ENCODE data around the gene EPHB1.
"Not testable (repeated sequence)": the region's sequence is repeated elsewhere in the genome, so short reads cannot be mapped to it uniquely, and the experiment has no call there.

EPHB1 gene

DNA sequence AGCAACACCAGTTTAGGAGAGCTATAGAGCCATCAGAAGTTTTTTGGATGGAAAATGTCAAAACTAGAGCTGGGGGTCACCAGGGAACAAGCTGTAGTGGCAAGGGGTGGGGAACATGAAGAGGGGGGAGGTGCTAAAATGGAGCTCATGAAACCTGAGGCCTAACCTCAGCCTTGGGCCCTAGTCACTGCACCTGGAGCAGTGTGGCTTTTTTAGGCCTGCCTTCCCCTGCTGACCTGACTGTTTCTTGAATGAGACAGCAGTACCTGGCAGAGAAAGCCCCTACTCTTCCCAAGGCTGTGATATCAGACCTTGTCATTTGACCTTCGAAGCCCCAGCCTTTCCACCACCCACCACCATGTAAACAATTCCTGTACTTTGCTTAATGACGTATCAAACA, 383.5 kb downstream of the EPHB1 start:
- DNase-seq: no peak

- DNase-seq: no peak
Observed at GRCh38 chr3:135181408-135181807, 386.3 kb downstream of the EPHB1 start.

DNA sequence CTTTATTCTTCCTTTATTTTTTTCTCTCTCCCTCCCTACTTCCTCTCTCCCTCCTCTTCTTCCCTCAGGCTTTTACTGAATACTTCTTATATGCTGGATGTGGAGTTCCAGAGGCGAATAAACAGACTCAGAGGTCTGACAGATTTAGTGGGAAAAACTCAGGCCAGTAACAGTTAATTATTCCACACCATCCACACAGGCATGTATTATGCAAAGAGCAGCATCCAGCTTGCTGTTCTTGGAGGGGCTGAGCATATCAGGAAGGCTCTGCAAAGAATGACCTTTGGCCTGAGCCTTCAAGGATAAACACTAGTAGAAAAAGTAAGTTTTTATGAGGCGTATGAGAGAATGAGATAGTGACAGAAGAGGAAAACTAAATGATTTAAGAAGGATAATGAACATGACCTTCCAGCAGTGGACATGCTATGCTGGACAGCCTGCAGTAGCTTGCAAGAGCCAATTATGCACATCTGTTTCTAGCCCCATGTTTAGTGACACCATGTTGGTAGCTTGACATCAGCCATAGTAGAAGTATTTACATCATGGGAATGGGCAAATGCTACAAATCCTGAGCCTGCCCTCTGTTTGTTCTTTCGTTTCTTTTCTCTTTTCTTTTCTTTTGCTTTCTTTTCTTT, 387.4 kb downstream of the EPHB1 start:
- no peak for DNase-seq

DNA sequence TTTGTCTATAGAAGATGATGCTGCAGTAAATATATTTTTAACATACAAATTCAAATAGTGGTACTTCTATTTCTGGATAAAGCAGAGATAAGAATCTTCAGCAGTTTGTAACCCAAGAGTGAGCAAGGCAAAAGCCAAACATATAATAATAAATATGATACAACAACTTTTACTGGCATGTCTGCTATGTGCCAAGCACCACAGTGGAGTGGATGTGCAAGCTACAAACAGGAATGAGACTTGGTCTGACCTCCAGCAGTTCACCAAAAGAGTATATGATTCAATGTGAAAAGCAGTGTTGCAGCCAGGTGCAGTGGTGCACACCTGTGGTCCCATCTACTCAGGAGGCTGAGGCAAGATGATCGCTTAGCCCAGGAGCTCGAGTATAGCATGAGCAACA, 395.6 kb downstream of the EPHB1 start:
- no peak for DNase-seq

- DNase-seq: no peak
Observed at GRCh38 chr3:135191708-135192107, 396.6 kb downstream of the EPHB1 start.

- no peak for DNase-seq
Observed at GRCh38 chr3:135192929-135193328, 397.9 kb downstream of the EPHB1 start.

DNA sequence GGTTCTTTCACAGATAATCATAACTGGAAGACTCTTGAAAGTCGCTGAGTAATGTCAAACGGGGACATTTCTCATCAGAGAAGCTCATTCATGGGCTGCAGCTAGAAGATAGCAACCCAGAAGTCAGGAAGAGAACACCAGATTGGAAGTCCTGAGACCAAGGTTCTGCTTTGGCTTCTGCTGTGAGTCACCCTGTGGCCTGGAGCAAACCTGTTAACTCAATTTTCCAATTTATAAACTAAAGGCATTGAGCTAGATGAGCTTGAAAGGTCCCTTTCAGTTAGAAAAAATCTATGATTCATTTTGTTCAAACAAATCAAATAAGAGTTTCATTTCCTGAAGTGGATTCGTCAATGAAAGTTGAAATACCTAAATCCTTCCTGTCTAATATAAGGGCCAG, 402.2 kb downstream of the EPHB1 start:
- no peak for DNase-seq

- no peak for DNase-seq
Observed at GRCh38 chr3:135197856-135198255, 402.8 kb downstream of the EPHB1 start.

DNA sequence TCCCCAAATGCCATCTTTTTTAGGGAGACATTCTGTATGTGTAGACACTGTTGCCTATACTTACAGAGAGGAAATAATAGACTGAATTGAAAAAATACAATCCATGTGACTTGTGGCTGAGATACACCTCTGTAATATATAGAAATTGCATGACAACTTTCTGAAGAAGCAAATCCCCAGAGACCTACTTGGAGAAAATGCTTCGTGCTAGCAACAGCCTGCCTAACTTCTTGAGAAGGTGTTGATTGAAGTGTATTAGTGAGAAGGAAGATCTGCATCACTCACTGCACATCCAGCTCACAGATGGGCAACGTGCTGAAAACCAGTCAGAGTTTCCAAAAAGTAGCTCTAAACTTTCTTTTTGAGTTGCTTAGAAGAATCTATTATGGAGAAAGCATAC, 404.1 kb downstream of the EPHB1 start:
- no peak for DNase-seq

DNA sequence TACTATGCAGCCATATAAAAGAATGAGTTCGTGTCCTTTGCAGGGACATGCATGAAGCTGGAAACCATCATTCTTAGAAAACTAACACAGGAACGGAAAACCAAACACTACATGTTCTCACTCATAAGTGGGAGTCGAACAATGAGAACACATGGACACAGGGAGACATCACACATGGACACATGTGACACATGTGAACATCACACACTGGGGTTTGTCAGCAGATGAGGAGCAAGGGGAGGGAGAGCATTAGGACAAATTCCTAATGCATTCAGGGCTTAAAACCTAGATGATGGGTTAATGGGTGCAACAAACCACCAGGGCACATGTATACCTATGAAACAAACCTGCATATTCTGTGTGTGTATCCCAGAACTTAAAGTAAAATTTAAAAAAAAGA, 408.0 kb downstream of the EPHB1 start:
- DNase-seq: no peak

GRCh38 chr3:135213213-135213612, 418.2 kb downstream of the EPHB1 start:
- DNase-seq: no peak

GRCh38 chr3:135213822-135214221, 418.8 kb downstream of the EPHB1 start:
- no peak for DNase-seq

DNA sequence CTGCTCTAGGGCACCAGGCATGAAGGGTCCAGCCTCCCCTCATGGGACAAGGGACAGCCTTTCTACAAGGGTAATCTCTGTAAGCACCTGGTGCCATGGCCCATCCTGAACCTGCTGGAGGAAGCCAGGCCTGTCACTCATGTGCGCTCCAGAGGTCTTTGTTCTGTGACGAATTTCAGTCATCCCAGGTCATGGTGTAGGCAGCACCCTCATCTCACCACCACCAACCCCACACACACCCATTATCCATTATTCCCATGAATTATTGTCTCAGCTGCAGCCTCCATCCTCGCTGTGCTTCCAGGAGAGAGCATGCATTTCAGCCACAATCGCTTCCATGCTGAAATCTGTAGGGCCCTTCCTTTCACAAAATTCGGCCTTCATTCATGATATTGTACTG, 419.3 kb downstream of the EPHB1 start:
- no peak for DNase-seq

- no peak for DNase-seq
Observed at GRCh38 chr3:135215516-135215915, 420.5 kb downstream of the EPHB1 start.

DNA sequence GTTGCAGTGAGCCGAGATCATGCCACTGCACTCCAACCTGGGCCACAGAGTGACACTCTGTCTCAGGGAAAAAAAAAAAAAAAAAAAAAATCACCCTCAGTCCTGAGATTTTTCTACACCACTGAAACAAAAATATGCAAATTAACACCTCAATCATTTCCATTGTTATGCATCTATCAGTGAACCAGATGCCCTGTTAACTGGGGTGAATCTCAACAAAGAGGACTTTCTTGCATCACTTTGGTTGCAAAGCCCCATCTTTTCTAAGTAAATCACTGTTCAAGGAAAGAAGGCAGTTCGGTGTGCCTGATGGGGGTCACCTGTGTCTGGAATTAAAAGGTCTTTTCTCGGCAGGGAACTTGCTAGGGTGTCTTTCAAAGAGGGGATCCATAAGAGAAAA, 421.6 kb downstream of the EPHB1 start:
- no peak for DNase-seq

- DNase-seq: no peak
Observed at GRCh38 chr3:135217730-135218129, 422.7 kb downstream of the EPHB1 start.

GRCh38 chr3:135218304-135218703, 423.2 kb downstream of the EPHB1 start:
- DNase-seq: no peak

DNA sequence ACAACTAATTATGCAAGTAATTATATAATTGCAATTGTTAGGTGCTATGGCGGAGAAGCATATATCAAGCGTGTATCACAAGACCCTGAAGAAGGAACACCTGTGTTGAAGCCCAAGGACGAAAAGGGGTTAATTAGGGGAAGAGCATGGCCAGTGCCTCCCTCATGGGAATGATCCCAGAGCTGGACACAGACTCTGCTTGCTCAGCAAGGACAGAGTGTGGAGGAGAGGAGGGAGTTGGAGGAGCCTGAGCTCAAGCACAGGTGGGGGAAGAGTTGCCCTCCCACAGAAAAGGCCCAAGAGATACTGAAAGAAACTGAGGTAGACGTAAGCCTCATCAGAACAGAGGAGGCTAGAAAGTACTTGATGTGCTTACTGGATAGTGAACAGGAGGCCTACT, 423.7 kb downstream of the EPHB1 start:
- no peak for DNase-seq

DNA sequence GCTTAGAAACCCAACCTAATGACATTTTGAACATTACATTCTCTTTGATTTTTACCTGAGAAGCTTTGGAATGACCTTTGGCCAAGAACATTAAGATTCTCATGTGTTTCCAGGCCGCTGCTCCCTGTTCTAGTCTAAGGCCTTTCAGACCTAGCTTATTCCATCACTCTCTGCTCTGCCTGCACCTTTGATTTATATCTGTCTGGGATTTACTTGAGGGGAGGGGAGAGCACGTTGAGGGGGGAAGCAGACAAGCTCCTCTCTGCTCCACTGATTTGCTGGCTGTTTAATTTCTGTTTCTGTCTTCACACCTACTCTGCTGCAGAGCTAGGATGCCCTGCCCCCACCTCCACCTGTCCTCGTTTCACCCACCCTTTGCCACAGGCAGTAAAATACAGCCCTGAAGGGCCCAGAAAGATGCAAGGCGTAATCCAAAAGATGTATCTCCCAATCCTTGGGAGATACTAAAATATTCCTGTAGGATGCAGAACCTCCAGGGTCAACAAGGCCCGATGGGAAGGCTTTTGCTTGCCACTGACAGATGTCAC, 429.8 kb downstream of the EPHB1 start:
- no peak for DNase-seq

- DNase-seq: no peak
Observed at GRCh38 chr3:135226057-135226456, 431.0 kb downstream of the EPHB1 start.

DNA sequence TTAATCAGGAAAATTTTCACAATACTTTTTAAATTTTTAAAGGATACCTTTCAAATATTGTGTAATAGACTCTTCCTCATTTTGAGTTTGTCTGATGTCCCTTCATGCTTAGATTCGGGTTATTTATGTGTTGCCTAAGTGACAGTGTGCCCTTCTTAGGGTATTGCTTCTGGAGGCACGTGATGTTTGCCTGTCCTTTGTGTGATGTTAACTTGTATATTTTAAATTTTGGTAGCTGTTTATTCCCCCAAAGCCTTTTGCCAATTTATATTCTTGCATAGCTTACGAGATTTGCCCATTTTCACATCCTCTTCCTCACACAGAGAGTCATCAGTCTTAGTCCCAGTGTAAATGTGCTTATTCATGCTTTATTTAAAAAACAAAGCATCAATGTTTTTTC, 433.1 kb downstream of the EPHB1 start:
- no peak for DNase-seq

DNA sequence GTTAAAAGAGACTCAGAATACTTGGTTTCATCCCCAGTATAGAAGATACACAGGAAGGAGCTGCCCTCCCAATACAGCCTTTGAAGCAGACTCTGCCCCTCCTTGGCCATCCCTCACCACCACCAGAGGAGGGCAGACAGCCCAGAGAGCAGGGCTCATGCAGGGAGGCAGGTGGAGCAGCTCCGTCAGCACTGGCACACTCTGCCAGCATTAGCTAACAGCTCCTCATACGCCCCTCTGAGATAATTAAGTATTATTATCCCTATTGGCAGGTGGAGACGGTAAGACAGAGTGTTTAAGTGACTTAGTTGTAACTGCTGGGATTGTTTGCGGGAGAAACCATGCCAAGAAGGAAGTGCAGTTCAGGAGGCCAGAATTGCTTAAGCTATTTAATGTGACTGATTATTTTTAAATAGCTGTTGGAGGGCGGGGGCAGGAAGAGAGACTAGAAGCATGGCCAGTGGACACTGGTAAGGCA, 434.0 kb downstream of the EPHB1 start:
- DNase-seq: peak; percentile 94

GRCh38 chr3:135231737-135232136, 436.7 kb downstream of the EPHB1 start:
- DNase-seq: no peak

- no peak for DNase-seq
Observed at GRCh38 chr3:135232226-135232625, 437.2 kb downstream of the EPHB1 start.

DNA sequence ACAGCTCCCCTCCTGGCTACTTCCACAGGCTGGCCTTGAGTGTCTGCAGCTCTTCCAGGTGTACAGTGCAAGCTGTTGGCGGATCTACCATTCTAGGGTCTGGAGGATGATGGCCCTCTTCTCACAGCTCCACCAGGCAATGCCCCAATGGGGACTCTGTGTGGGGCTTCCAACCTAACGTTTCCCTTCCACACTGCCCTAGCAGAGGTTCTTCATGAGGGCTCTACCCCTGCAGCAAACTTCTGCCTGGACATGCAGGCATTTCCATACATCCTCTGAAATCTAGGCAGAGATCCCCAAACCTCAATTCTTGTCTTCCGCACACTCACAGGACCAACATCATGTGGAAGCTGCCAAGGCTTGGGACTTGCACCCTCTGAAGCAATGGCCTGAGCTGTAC, 438.4 kb downstream of the EPHB1 start:
- DNase-seq: not testable (repeated sequence)

Data from NCI-H2029 treated with DMSO at 0.1 percent for 48 hours (cell line).